GM19193 (cell line): Measurements from ENCODE around the gene ATG7.

Source experiments
- POLR2A ChIP-seq: IDR thresholded peaks from 4 replicates; pipeline ENCODE4 v1.6.1; 2011; ENCODE audit not compliant: insufficient read depth, insufficient read length; ENCODE audit errors: extremely low read depth

Gene ATG7

GRCh38 chr3:11271986-11272904, at the start of gene ATG7:
ATG7 (plus strand) TSS chr3:11272397; CDS start chr3:11298696, 26,299 bp downstream.
- peak; percentile 92 for TF ChIP-seq POLR2A

GRCh38 chr3:11224010-11224409, 48.2 kb upstream of the ATG7 start:
- TF ChIP-seq POLR2A, result no peak

GRCh38 chr3:11224870-11225229, 47.3 kb upstream of the ATG7 start:
- no peak for TF ChIP-seq POLR2A

DNA sequence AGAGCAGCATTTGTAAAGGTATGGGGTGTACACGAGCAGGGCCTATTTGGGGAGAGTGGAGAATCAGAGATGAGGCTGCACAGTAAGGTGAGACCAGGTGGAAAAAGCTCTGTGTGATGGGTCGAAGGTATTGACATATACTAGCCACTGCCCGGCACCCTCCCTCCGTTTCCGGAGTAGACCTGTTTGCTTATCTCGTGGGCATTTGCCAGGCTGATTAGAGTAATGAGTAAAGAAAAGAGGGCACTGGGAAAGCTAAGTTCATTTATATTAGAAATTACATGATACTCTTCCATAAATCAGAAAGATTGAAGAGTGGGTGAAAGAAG, 46.2 kb upstream of the ATG7 start:
- no peak for TF ChIP-seq POLR2A

DNA sequence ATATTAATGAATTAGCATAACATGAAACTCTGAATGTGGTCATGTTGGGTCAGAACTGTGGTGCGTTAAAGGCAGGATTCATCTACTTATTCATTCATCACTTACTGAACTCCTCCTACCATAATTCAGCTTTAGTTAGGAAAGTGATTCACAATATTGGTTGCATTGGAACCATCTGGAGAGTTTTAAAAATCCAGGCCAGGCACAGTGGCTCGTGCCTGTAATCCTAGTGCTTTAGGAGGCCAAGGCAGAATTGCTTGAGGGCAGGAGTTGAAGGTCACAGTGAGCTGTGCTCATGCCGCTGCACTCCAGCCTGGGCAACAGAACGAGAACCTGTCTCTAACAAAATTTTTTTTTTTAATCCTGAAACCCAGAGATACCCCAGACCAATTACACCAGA, 44.2 kb upstream of the ATG7 start:
- TF ChIP-seq POLR2A, result no peak

- no peak for TF ChIP-seq POLR2A
These were observed 42.1 kb upstream of the ATG7 start for GRCh38 chr3:11230125-11230524.

DNA sequence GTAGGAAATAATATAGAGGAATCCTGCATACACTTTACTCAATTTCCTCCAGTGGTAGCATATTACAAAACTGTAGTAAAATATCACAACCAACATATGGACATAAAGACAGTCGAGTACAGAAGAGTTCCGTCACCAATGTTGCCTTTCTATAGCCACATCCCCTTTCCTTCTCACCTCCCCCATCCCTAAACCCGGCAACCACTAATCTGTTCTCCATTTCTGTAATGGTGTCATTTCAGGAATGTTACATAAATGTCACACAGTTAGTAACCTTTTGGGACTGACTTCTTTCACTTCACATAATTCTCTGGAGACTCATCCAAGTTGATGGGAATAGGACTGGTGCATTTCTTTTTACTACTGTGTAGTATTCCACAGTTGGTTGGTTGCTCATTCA, 41.4 kb upstream of the ATG7 start:
- TF ChIP-seq POLR2A, result no peak

- TF ChIP-seq POLR2A, result no peak
These were observed 36.8 kb upstream of the ATG7 start for GRCh38 chr3:11235385-11235784.

DNA sequence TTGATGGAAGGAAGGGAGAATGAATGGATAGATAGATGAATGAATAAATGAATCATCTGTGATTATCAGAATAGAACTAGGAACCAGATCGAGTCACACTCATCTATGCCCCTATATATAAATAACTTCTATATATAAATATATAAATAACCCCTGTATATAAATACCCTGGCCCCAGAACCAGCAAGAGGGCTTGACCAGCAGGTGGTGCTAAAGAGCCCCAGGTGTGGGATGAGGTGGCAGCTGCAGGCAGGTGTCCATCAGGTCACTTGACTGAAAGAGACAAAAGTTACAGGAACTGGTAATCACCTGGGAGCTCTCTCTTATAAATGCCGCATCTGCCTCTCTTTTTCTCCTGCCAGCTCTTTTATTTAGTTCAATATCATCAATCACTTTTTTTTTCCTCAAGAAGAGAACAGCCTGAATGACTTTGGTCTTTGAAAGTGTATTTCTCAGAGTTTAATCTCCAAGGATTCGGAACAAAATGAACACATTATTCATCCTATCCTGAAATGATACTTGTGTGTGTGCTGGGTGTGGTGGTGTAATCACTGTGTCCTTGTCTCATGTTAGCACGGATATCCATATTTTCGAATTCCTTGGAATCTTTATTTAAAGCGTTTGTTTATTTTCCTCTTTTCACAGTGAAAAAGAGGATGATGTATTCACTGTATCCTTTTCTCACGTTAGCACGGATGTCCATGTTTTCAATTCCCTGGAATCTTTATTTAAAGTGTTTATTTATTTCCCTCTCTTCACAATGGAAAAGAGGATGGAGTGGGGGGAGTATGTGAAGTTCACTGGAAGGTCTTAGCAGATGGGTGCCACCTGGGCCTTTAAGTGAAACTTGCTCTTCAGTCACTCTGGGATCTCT, 35.4 kb upstream of the ATG7 start:
- no peak for TF ChIP-seq POLR2A

GRCh38 chr3:11238060-11238459, 34.1 kb upstream of the ATG7 start:
- no peak for TF ChIP-seq POLR2A

DNA sequence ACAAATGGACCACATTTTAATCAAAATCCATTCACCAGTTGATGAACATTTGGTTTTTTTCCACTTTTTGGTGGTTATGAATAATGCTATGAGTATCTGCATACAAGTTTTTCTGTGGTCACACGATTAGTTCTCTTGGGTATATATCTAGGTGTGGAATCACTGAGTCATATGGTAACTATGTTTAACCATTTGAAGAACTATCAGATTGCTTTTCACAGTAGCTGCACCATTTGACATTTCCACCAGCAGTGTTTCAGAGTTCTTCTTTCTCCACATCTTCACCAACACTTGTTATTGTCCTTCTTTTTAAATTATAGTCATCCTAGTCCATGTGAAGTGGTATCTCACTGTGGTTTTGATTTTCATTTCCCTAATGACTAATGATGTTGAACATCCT, 33.3 kb upstream of the ATG7 start:
- TF ChIP-seq POLR2A, result no peak

- no peak for TF ChIP-seq POLR2A
These were observed 32.4 kb upstream of the ATG7 start for GRCh38 chr3:11239796-11240195.

DNA sequence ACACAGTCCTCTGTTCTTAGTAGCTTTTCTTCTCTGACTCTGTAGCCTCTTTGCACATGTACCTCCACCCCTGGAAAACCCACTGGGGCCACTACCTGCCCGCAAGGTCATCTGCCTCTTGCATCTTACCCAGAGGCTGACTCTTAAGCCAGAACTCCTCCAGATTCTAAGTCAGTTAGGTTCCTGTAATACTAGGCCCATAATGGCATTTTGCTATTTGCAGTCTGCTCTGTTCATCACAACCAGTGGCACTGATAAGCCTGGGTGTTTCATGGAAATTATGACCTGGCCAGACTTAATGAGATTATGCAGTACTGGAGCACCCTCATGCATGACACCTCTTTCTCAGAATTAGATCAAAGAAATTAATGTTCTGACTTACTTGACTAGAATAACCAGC, 31.7 kb upstream of the ATG7 start:
- TF ChIP-seq POLR2A, result no peak

DNA sequence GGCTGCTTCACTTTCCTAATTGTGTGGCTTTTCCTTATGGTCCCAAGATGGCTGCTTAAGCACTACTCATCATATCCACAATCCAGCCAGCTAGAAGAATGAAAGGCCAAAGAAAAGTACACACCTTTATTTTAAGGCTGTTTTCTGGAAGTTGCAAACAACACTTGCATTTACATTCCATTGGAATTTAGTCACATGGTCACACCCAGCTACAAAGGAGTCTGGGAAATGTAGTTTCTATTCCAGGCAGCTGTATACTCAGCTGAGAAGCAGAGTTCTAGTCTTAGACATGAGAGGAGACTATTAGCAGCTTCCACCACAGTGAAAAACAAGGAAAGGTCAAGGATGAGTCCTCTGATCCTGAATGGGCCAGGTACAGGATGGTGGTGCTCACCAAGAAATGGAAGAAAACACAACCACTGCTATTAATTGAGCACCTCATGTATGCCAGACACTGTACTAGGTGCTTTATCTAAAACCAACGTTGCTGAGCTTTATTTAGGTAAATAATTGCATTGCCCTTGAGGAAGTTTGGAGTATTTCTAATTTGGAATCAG, 28.0 kb upstream of the ATG7 start:
- no peak for TF ChIP-seq POLR2A

GRCh38 chr3:11245276-11245675, 26.9 kb upstream of the ATG7 start:
- TF ChIP-seq POLR2A, result no peak
